ENCODE data around the gene KRT12. TPM values are rescaled to one million over a fixed set of nuclear protein-coding genes. Genes with fewer than 3 reads are reported as not detected.
"Not testable (repeated sequence)": the region's sequence is repeated elsewhere in the genome, so short reads cannot be mapped to it uniquely, and the experiment has no call there.

KRT12 gene
- total RNA-seq, 8 experiments from 2014 or later: 0.21 to 2.7 (median 1.1) TPM; not detected in 2

DNA sequence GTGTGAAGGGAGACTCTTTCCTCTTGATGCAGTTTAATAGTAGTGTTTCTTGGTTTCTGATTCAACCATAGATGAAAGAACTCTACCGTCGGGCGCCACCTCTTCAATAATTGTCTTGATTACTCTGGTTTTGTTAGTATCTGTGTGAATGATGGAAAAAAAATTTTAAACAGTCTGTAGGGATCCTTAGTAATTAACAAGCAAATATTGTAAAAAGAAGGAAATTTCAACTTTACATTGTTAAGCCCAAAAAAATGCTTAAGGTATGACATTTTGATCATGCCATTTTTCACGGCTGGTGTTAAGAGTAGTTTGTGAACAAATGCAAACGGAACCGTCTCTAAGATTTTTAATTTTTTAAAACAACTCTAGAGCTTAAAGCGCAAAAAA is 48.7 kb downstream of the KRT12 start:
- peak overlapping the region; percentile 47 to 60 (median 55) for H3K4me3 ChIP-seq
- H3K27ac ChIP-seq: peak overlapping the region; percentile 87 to 92
- 0 to 15% (median 2%) methylated on average over 2 to 7 of the region's 7 CpGs; no CpG with 5 or more reads in 1 of the 10 experiments for WGBS, 10 experiments
- in situ Hi-C loops (cut with MboI; ENCODE audit: low pct_unique_long_range_greater_than_20kb in 2 of 9, low sequenced_read_pairs in 9 of 9, unreplicated experiment in 9 of 9): loop anchor here in 4 of 9 experiments (10.0 to 25.0 kb wide), 2 partner anchors 844 to 846 kb away; no protein-coding TSS in a partner anchor
- no peak for ATAC-seq (replicated peaks in 6 of 8)
- H3K4me1 ChIP-seq (replicated peaks in 1 of 2): peaks cover 7 to 23% of the 10 kb centered on the region in 2 donors

- H3K27ac ChIP-seq: no peak overlapping the region
- WGBS, 10 experiments: 83 to 100% (median 100%) methylated on average over 2 to 4 of the region's 4 CpGs; no CpG with 5 or more reads in 1 of the 10 experiments
- H3K4me3 ChIP-seq: peak overlapping the region in 2 of 5 donors; percentile 55 to 60
- in situ Hi-C loops (cut with MboI; ENCODE audit: low pct_unique_long_range_greater_than_20kb in 2 of 9, low sequenced_read_pairs in 9 of 9, unreplicated experiment in 9 of 9): loop anchor here in 4 of 9 experiments (10.0 to 25.0 kb wide), 2 partner anchors 845 to 848 kb away; no protein-coding TSS in a partner anchor
- peaks cover 7 to 23% of the 10 kb centered on the region in 2 donors for H3K4me1 ChIP-seq (replicated peaks in 1 of 2)
- no peak for ATAC-seq (replicated peaks in 6 of 8)
Measured at GRCh38 chr17:40817103-40817682, 49.8 kb downstream of the KRT12 start.

DNA sequence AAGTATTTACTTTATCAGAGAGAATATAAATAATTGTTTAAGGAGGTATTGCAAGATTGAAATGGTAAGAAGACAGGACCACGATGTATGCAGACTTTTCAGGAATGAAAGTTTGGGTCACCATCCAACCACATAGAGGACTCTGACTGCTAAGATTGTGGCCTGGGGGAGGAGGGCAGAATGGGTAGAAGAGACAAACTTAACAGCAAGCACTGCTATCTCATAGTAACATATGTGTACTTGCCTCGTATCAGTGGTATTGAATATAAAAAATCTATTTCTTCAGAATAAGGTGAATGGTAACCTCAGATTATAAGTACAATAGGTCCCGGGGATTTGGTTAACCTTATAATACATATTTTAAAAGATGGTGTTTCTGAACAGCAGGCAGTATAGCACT is 50.5 kb downstream of the KRT12 start:
- no peak overlapping the region for H3K4me3 ChIP-seq
- WGBS, 10 experiments: 41 to 100% (median 95%) methylated on average over 1 to 3 of the region's 3 CpGs; no CpG with 5 or more reads in 3 of the 10 experiments
- in situ Hi-C loops (cut with MboI; ENCODE audit: low pct_unique_long_range_greater_than_20kb in 2 of 9, low sequenced_read_pairs in 9 of 9, unreplicated experiment in 9 of 9): loop anchor here in 4 of 9 experiments (10.0 to 25.0 kb wide), 2 partner anchors 846 to 848 kb away; no protein-coding TSS in a partner anchor
- H3K27ac ChIP-seq: no peak overlapping the region
- peaks cover 7 to 23% of the 10 kb centered on the region in 2 donors for H3K4me1 ChIP-seq (replicated peaks in 1 of 2)
- no peak for ATAC-seq (replicated peaks in 6 of 8)

- no peak overlapping the region for H3K4me3 ChIP-seq
- WGBS, 10 experiments: 100% methylated on average over 1 of the region's 1 CpG; no CpG with 5 or more reads in 3 of the 10 experiments
- no peak overlapping the region for H3K27ac ChIP-seq
- ATAC-seq (replicated peaks in 6 of 8): no peak
- peaks cover 6 to 16% of the 10 kb centered on the region in 2 donors for H3K4me1 ChIP-seq (replicated peaks in 1 of 2)
- in situ Hi-C loops (cut with MboI; ENCODE audit: low pct_unique_long_range_greater_than_20kb in 2 of 9, low sequenced_read_pairs in 9 of 9, unreplicated experiment in 9 of 9): loop anchor here in 4 of 9 experiments (10.0 to 25.0 kb wide), 2 partner anchors 847 to 849 kb away; no protein-coding TSS in a partner anchor
Measured at GRCh38 chr17:40815381-40815780, 51.6 kb downstream of the KRT12 start.

GRCh38 chr17:40814657-40815056 is 52.4 kb downstream of the KRT12 start:
- 37 to 100% (median 72%) methylated on average over 1 to 2 of the region's 3 CpGs; no CpG with 5 or more reads in 1 of the 10 experiments for WGBS, 10 experiments
- ATAC-seq (replicated peaks in 6 of 8); H3K4me1 ChIP-seq (replicated peaks in 1 of 2); H3K4me3 ChIP-seq; H3K27ac ChIP-seq: not testable (repeated sequence)
- in situ Hi-C loops (cut with MboI; ENCODE audit: low pct_unique_long_range_greater_than_20kb in 2 of 9, low sequenced_read_pairs in 9 of 9, unreplicated experiment in 9 of 9): loop anchor here in 4 of 9 experiments (10.0 to 25.0 kb wide), 2 partner anchors 848 to 850 kb away; no protein-coding TSS in a partner anchor

- in situ Hi-C loops (cut with MboI; ENCODE audit: low pct_unique_long_range_greater_than_20kb in 2 of 9, low sequenced_read_pairs in 9 of 9, unreplicated experiment in 9 of 9): loop anchor here in 4 of 9 experiments (10.0 to 25.0 kb wide), 2 partner anchors 848 to 851 kb away; no protein-coding TSS in a partner anchor
- no peak overlapping the region for H3K4me3 ChIP-seq
- H3K4me1 ChIP-seq (replicated peaks in 1 of 2): peaks cover 0 to 6% of the 10 kb centered on the region in 2 donors
- H3K27ac ChIP-seq: no peak overlapping the region
- ATAC-seq (replicated peaks in 6 of 8): no peak
- WGBS, 10 experiments: 50 to 90% (median 68%) methylated on average over 1 to 4 of the region's 4 CpGs; no CpG with 5 or more reads in 1 of the 10 experiments
Measured at GRCh38 chr17:40813804-40814203, 53.2 kb downstream of the KRT12 start.

- in situ Hi-C loops (cut with MboI; ENCODE audit: low pct_unique_long_range_greater_than_20kb in 2 of 9, low sequenced_read_pairs in 9 of 9, unreplicated experiment in 9 of 9): loop anchor here in 4 of 9 experiments (10.0 to 25.0 kb wide), 2 partner anchors 850 to 852 kb away; no protein-coding TSS in a partner anchor
- peaks cover 0 to under 1% of the 10 kb centered on the region in 2 donors for H3K4me1 ChIP-seq (replicated peaks in 1 of 2)
- no peak for ATAC-seq (replicated peaks in 6 of 8)
- WGBS, 10 experiments: 54 to 90% (median 81%) methylated on average over 1 to 3 of the region's 3 CpGs
- no peak overlapping the region for H3K4me3 ChIP-seq
- no peak overlapping the region for H3K27ac ChIP-seq
Measured at GRCh38 chr17:40812639-40813038, 54.4 kb downstream of the KRT12 start.

Other genes starting within 250 kb of the KRT12 start
- 100 to 1,000 TPM in 7 of 8 experiments, 10 to 100 TPM in 1; 81.3 to 216 (median 133) TPM for gene SMARCE1, start 219.4 kb downstream of the KRT12 start, total RNA-seq
- gene KRT222, start 202.0 kb downstream of the KRT12 start, total RNA-seq: 1 to 10 TPM in 5 of 8 experiments, under 1 TPM in 2, not detected in 1; 0.67 to 1.7 (median 1.3) TPM
- under 1 TPM in 3 of 8 experiments, not detected in 5; 0.14 to 0.56 (median 0.17) TPM for gene KRT24, start 163.5 kb downstream of the KRT12 start, total RNA-seq
- gene KRT25, start 111.9 kb downstream of the KRT12 start, total RNA-seq: not detected
- under 1 TPM in 1 of 8 experiments, not detected in 7; 0.28 TPM for gene KRT26, start 95.0 kb downstream of the KRT12 start, total RNA-seq
- under 1 TPM in 1 of 8 experiments, not detected in 7; 0.66 TPM for gene KRT27, start 84.7 kb downstream of the KRT12 start, total RNA-seq
- gene KRT28, start 67.3 kb downstream of the KRT12 start, total RNA-seq: under 1 TPM in 1 of 8 experiments, not detected in 7; 0.08 TPM
- 10 to 100 TPM; 15.4 to 62.1 (median 27.3) TPM for gene KRT10, start 44.6 kb downstream of the KRT12 start, total RNA-seq
- gene KRT20, start 18.0 kb upstream of the KRT12 start, total RNA-seq: under 1 TPM in 3 of 8 experiments, not detected in 5; 0.09 to 0.43 (median 0.31) TPM
- gene KRT23, start 70.4 kb upstream of the KRT12 start, total RNA-seq: 1 to 10 TPM in 1 of 8 experiments, under 1 TPM in 2, not detected in 5; 0.36 to 1.2 (median 0.66) TPM
- gene KRT39, start 99.7 kb upstream of the KRT12 start, total RNA-seq: under 1 TPM in 1 of 8 experiments, not detected in 7; 0.59 TPM
- under 1 TPM in 1 of 8 experiments, not detected in 7; 0.19 TPM for gene KRT40, start 117.1 kb upstream of the KRT12 start, total RNA-seq
- under 1 TPM in 2 of 8 experiments, not detected in 6; 0.33 to 0.47 TPM for gene KRTAP3-3, start 126.9 kb upstream of the KRT12 start, total RNA-seq
- gene KRTAP3-2, start 132.7 kb upstream of the KRT12 start, total RNA-seq: 1 to 10 TPM in 1 of 8 experiments, under 1 TPM in 1, not detected in 6; 0.47 to 1.0 TPM
- not detected for gene KRTAP3-1, start 141.9 kb upstream of the KRT12 start, total RNA-seq
- not detected for gene KRTAP1-5, start 160.0 kb upstream of the KRT12 start, total RNA-seq
- gene KRTAP1-4, start 163.0 kb upstream of the KRT12 start, total RNA-seq: not detected
- gene KRTAP1-3, start 167.7 kb upstream of the KRT12 start, total RNA-seq: under 1 TPM in 4 of 8 experiments, not detected in 4; 0.25 to 0.56 (median 0.46) TPM
- gene KRTAP1-1, start 174.2 kb upstream of the KRT12 start, total RNA-seq: not detected
- under 1 TPM in 1 of 8 experiments, not detected in 7; 0.71 TPM for gene KRTAP2-1, start 180.1 kb upstream of the KRT12 start, total RNA-seq
- gene KRTAP2-2, start 188.0 kb upstream of the KRT12 start, total RNA-seq: not detected
- gene KRTAP2-3, start 192.9 kb upstream of the KRT12 start, total RNA-seq: under 1 TPM in 1 of 8 experiments, not detected in 7; 0.33 TPM
- not detected for gene KRTAP2-4, start 198.7 kb upstream of the KRT12 start, total RNA-seq
- gene KRTAP4-7, start 216.9 kb upstream of the KRT12 start, total RNA-seq: under 1 TPM in 1 of 8 experiments, not detected in 7; 0.52 TPM
- under 1 TPM in 2 of 8 experiments, not detected in 6; 0.25 to 0.33 TPM for gene KRTAP4-8, start 230.9 kb upstream of the KRT12 start, total RNA-seq
- under 1 TPM in 1 of 8 experiments, not detected in 7; 0.47 TPM for gene KRTAP4-16, start 235.0 kb upstream of the KRT12 start, total RNA-seq
- gene KRTAP4-9, start 238.2 kb upstream of the KRT12 start, total RNA-seq: under 1 TPM in 3 of 8 experiments, not detected in 5; 0.33 to 0.41 (median 0.38) TPM